ENCODE data around the gene CCDC185. TPM values are rescaled to one million over a fixed set of nuclear protein-coding genes. Genes with fewer than 3 reads are reported as not detected.

The CCDC185 gene
- total RNA-seq, 1 experiment from 2014 or later = not detected

DNA sequence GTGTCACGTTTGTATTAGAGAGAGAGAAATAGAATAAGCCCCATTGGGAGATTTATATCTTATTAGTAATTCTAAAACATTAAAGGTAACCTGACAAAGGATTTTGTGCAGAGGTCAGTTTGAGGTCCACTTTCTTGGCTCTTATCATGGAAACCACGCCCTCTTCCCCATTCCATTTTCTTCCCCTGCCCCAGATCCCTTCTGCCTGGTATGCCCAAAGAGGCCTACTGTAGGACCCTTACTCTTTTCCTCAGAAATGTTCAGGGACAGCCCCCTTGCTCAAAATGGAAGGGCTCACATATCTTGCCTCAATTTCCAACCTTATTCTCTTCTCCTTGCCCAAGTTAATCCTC, 9.6 kb downstream of the CCDC185 start:
- H3K4me2 ChIP-seq = peak overlapping the region; percentile 32
- H3K4me1 ChIP-seq (replicated peaks; ENCODE audit: insufficient read depth) = peaks cover 16% of the 10 kb centered on the region
- H3K27ac ChIP-seq = peak overlapping the region; percentile 39
- no peak for DNase-seq
- H3K36me3 ChIP-seq (ENCODE audit: low read depth) = no peaks in the 10 kb centered on the region
- H3K9me2 ChIP-seq (ENCODE audit: insufficient read depth) = no peaks in the 10 kb centered on the region
- no peaks in the 10 kb centered on the region for H4K20me1 ChIP-seq (ENCODE audit: insufficient read depth)
- no peaks in the 10 kb centered on the region for H3F3A ChIP-seq (ENCODE audit: insufficient read depth, low read depth)
- intact Hi-C loops (cut with micrococcal nuclease; ENCODE audit: unreplicated experiment) = no loop called here
- H2AFZ ChIP-seq = no peak overlapping the region
- POLR2A ChIA-PET (ENCODE audit: unreplicated experiment) = no interaction called here
- no peaks in the 10 kb centered on the region for H3K79me2 ChIP-seq (ENCODE audit: low read depth)
- no peaks in the 10 kb centered on the region for H3K9me3 ChIP-seq (ENCODE audit: insufficient read depth, low read depth)
- TF ChIP-seq, protein P1, sequence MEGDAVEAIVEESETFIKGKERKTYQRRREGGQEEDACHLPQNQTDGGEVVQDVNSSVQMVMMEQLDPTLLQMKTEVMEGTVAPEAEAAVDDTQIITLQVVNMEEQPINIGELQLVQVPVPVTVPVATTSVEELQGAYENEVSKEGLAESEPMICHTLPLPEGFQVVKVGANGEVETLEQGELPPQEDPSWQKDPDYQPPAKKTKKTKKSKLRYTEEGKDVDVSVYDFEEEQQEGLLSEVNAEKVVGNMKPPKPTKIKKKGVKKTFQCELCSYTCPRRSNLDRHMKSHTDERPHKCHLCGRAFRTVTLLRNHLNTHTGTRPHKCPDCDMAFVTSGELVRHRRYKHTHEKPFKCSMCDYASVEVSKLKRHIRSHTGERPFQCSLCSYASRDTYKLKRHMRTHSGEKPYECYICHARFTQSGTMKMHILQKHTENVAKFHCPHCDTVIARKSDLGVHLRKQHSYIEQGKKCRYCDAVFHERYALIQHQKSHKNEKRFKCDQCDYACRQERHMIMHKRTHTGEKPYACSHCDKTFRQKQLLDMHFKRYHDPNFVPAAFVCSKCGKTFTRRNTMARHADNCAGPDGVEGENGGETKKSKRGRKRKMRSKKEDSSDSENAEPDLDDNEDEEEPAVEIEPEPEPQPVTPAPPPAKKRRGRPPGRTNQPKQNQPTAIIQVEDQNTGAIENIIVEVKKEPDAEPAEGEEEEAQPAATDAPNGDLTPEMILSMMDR (conservative IDR thresholded peaks at IDR 0.05) = no peak
- no peak for TF ChIP-seq EZH2 (IDR thresholded peaks at IDR 0.05; ENCODE audit: low read depth)
- no TSS peak for BruUV-seq (replicated peaks)
- no peaks in the 10 kb centered on the region for H3K27me3 ChIP-seq (ENCODE audit: insufficient read depth, low read depth)
- H3K4me3 ChIP-seq = no peak overlapping the region
- CTCF ChIA-PET = no interaction called here

DNA sequence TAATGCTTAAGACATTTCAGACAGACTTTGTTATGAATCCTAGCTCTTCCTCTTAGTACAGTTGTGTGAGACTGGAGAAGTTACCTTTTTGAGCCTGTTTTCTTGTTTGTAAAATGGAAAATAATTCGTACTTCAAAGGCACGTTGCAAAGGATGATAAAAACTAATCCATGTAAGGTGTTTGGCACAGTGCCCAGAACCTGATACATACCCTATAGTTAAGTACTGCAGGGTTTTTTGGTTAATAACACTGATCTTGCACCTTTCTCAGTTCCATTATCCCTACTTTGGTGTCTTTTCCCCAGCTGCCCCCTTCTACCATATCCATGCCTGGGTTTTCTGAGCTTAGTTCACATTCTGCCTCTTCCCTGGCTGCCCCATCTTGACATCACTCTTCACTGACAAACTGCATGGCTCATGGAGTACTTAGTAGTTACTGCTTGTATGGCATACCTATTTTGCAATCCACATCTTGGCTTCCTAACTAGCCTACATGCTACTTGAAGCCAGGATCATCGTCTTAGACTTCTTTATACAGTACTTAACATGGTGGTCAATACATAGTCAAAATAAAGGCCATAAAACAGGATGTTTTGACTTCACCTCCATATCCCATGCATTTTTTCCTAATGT, 10.1 kb downstream of the CCDC185 start:
- no peak for TF ChIP-seq EZH2 (IDR thresholded peaks at IDR 0.05; ENCODE audit: low read depth)
- TF ChIP-seq, protein P1 (conservative IDR thresholded peaks at IDR 0.05) = no peak
- Histone ChIP-seq H3K9me3 (ENCODE audit: insufficient read depth, low read depth) (no peaks in the 10 kb centered on the region), H3K4me3 (no peak overlapping the region), H3K4me2 (peak overlapping the region; percentile 32; the same call in 1 of the 2 replicates), H3F3A (ENCODE audit: insufficient read depth, low read depth) (no peaks in the 10 kb centered on the region), H3K4me1 (replicated peaks; ENCODE audit: insufficient read depth) (peaks cover 16% of the 10 kb centered on the region), H4K20me1 (ENCODE audit: insufficient read depth) (no peaks in the 10 kb centered on the region), H3K9me2 (ENCODE audit: insufficient read depth) (no peaks in the 10 kb centered on the region), H3K36me3 (ENCODE audit: low read depth) (no peaks in the 10 kb centered on the region), H3K79me2 (ENCODE audit: low read depth) (no peaks in the 10 kb centered on the region), H3K27me3 (ENCODE audit: insufficient read depth, low read depth) (no peaks in the 10 kb centered on the region), H3K27ac (peak overlapping the region; percentile 39), H2AFZ (no peak overlapping the region)
- ChIA-PET POLR2A (ENCODE audit: unreplicated experiment) (interaction anchor here (0.5 kb wide), 1 partner anchor 117 kb away, joined by 3 read pairs; no protein-coding TSS in a partner anchor), CTCF (no interaction called here)
- intact Hi-C loops (cut with micrococcal nuclease; ENCODE audit: unreplicated experiment) = no loop called here
- DNase-seq = no peak
- BruUV-seq (replicated peaks) = no TSS peak

GRCh38 chr1:223405507-223405906, 12.3 kb downstream of the CCDC185 start:
- Histone ChIP-seq H3K27ac (no peak overlapping the region), H2AFZ (no peak overlapping the region), H3K9me3 (ENCODE audit: insufficient read depth, low read depth) (no peaks in the 10 kb centered on the region), H3K9me2 (ENCODE audit: insufficient read depth) (no peaks in the 10 kb centered on the region), H4K20me1 (ENCODE audit: insufficient read depth) (no peaks in the 10 kb centered on the region), H3K4me3 (no peak overlapping the region), H3F3A (ENCODE audit: insufficient read depth, low read depth) (no peaks in the 10 kb centered on the region), H3K79me2 (ENCODE audit: low read depth) (no peaks in the 10 kb centered on the region), H3K27me3 (ENCODE audit: insufficient read depth, low read depth) (no peaks in the 10 kb centered on the region), H3K4me2 (no peak overlapping the region), H3K36me3 (ENCODE audit: low read depth) (no peaks in the 10 kb centered on the region), H3K4me1 (replicated peaks; ENCODE audit: insufficient read depth) (peaks cover 16% of the 10 kb centered on the region)
- POLR2A ChIA-PET (ENCODE audit: unreplicated experiment) = no interaction called here
- intact Hi-C loops (cut with micrococcal nuclease; ENCODE audit: unreplicated experiment) = no loop called here
- TF ChIP-seq, protein P1 (conservative IDR thresholded peaks at IDR 0.05) = no peak
- TF ChIP-seq EZH2 (IDR thresholded peaks at IDR 0.05; ENCODE audit: low read depth) = no peak
- CTCF ChIA-PET = no interaction called here
- no peak for DNase-seq
- no TSS peak for BruUV-seq (replicated peaks)

Data from PC-9 (cell line).